Measurements from ENCODE around the gene TOP3B.

DNA sequence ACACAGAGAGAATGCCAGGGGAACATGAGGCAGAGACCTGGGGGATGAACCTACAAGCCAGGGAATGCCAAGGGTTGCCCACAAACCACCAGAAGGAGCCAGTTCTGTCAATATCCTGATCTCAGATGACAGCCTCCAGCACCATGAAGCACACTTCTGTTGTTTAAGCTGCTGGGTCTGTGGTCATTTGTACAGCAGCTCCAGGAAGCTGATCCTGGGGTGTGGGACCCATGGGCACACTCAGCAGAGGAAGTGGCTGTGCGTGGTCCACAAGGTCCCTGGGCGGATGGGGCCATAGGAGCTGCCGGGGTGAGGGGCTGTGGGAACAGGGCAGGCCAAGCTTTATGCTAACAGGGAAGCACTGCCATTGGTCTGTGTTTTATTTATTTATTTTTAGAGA lies 42.1 kb downstream of the TOP3B start:
- TF ChIP-seq, protein P1, sequence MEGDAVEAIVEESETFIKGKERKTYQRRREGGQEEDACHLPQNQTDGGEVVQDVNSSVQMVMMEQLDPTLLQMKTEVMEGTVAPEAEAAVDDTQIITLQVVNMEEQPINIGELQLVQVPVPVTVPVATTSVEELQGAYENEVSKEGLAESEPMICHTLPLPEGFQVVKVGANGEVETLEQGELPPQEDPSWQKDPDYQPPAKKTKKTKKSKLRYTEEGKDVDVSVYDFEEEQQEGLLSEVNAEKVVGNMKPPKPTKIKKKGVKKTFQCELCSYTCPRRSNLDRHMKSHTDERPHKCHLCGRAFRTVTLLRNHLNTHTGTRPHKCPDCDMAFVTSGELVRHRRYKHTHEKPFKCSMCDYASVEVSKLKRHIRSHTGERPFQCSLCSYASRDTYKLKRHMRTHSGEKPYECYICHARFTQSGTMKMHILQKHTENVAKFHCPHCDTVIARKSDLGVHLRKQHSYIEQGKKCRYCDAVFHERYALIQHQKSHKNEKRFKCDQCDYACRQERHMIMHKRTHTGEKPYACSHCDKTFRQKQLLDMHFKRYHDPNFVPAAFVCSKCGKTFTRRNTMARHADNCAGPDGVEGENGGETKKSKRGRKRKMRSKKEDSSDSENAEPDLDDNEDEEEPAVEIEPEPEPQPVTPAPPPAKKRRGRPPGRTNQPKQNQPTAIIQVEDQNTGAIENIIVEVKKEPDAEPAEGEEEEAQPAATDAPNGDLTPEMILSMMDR (IDR thresholded peaks at IDR 0.05 in 2 of 3, conservative IDR thresholded peaks at IDR 0.05 in 1 of 3; ENCODE audit: control insufficient read depth in 2 of 3, extremely low read depth in 1 of 3, insufficient read depth in 1 of 3, low read depth in 3 of 3, low read length in 3 of 3) = no peak
- TF ChIP-seq ZSCAN29 (IDR thresholded peaks at IDR 0.05) (no peak), YY1 (IDR thresholded peaks at IDR 0.05; ENCODE audit: low read depth, low read length) (no peak)
